ENCODE results near the gene COTL1. TPM values are rescaled to one million over a fixed set of nuclear protein-coding genes. Genes with fewer than 3 reads are reported as not detected.
"Not testable (repeated sequence)": the region's sequence is repeated elsewhere in the genome, so short reads cannot be mapped to it uniquely, and the experiment has no call there.

The COTL1 gene
- total RNA-seq, 1 donor from 2014 or later, result 893 TPM

GRCh38 chr16:84643674-84644073 is 25.8 kb upstream of the COTL1 start:
- intact Hi-C loops (cut with micrococcal nuclease), result loop anchor here (10.0 kb wide), 1 partner anchor 171 kb away; the partner anchor contains the start of gene CRISPLD2

DNA sequence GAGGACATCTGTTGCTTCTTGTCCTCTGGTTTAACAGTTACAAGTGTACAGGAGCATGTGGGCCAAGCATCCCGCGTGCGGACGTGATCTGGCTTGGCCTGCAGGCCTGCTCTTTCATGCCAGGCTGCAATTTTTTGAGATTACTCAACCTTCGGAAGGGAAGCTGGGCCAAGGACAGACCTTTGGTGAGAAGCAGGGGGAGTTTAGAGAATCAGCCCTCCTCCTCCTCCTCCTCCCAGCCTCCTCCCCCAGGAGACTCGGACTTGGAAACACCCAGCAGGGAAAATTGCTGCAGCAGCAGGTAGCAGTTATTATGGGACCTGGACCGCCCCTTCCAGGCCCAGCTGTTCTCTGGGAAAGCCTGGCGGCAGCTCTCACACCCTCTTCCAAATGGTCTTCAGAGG is 25.3 kb upstream of the COTL1 start:
- intact Hi-C loops (cut with micrococcal nuclease), result loop anchor here (10.0 kb wide), 1 partner anchor 172 kb away; the partner anchor contains the start of gene CRISPLD2

GRCh38 chr16:84641643-84642358 is 23.9 kb upstream of the COTL1 start:
- intact Hi-C loops (cut with micrococcal nuclease), result loop anchor here (10.0 kb wide), 1 partner anchor 173 kb away; the partner anchor contains the start of gene CRISPLD2

GRCh38 chr16:84640145-84640544 is 22.3 kb upstream of the COTL1 start:
- intact Hi-C loops (cut with micrococcal nuclease), result loop anchor here (10.0 kb wide), 1 partner anchor 175 kb away; the partner anchor contains the start of gene CRISPLD2

GRCh38 chr16:84638231-84638806 is 20.4 kb upstream of the COTL1 start:
- intact Hi-C loops (cut with micrococcal nuclease), result no loop called here

DNA sequence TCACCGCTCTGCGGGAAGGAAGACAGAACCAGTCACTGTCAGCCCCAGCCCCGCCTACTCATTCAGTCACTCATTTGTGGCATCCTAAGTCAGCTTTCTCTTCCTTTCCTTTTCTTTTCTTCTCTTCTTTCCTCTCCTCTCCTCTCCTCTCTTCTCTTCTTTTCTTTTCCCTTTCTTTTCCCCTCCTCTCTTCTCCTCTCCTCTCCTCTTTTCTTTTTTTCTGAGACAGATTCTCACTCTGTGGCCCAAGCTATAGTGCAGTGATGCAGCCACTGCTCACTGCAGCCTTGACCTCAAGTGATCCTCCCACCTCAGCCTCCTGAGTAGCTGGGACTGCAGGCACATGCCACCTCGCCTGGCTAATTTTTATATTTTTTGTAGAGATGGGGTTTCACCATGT is 19.8 kb upstream of the COTL1 start:
- intact Hi-C loops (cut with micrococcal nuclease), result no loop called here

- intact Hi-C loops (cut with micrococcal nuclease), result no loop called here
Observed at GRCh38 chr16:84635702-84636101, 17.8 kb upstream of the COTL1 start.

DNA sequence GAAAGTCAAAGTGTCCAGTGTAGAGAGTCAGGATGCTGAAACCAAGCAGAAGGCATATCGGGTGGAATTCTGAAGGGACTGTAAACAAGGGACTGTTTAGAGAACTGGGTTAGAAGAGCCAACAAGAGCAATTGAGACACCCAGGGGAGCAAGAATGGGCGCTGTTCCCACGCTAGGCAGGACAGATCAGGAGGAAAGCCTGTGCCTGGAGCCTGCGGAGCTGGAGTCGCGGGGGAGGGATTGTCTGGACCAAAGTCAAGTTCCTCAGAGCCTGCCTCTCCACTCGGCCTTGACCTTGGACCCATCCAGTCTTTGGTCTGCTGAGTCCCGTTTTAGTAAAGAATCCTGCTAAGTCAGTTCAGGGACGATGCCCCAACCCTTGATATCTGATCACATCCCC is 15.7 kb upstream of the COTL1 start:
- intact Hi-C loops (cut with micrococcal nuclease), result no loop called here

GRCh38 chr16:84632862-84633261 is 15.0 kb upstream of the COTL1 start:
- intact Hi-C loops (cut with micrococcal nuclease), result not testable (repeated sequence)

DNA sequence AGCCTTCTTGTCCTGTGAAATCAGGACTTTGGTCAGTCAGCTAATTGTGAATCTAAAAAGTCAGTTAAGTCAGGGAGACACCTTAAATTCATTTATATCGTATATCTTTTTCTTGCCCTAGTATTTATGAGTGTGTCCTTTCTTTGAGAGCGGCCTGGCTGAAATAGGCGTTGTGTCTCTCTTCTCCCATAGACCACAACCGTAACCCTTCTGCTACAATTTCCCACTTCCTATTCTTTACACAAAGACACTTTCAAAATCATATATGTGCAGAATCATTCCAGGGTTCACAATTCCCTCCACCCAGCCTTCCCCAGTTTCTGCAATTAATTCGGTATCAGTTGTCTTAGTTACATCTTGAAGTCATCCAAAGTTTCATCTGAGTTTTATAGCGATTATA is 14.0 kb upstream of the COTL1 start:
- intact Hi-C loops (cut with micrococcal nuclease), result no loop called here

GRCh38 chr16:84631153-84631466 is 13.2 kb upstream of the COTL1 start:
- intact Hi-C loops (cut with micrococcal nuclease), result no loop called here

DNA sequence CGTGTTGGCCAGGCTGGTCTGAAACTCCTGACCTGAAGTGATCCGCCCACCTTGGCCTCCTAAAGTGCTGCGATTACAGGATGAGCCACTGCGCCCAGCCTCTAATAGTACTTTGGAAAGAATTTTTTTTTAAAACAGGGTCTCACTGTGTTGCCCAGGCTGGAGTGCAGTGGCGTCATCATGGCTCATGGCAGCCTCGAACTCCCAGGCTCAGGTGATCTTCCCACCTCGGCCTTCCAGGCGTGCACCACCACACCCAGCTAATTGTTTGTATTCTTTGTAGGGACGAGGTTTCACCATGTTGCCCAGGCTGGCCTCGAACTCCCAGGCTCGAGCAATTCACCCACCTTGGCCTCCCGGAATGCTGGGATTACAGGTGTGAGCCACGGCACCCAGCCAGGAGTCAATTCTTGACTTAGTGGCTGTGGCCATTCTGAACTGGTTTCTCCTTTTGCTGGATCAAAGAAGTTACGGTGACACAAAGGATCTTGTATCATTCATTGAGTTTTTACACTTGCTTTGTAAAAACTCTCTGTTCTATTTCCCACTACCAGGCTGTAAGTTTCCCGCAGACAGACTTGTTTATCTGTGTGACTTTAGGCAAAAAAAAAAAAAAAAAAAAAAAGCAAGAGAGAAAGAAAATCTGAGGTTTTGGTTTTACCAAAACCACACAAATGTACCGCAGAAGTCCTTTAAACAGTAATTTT is 12.7 kb upstream of the COTL1 start:
- intact Hi-C loops (cut with micrococcal nuclease), result no loop called here

GRCh38 chr16:84630009-84630408 is 12.1 kb upstream of the COTL1 start:
- intact Hi-C loops (cut with micrococcal nuclease), result no loop called here

DNA sequence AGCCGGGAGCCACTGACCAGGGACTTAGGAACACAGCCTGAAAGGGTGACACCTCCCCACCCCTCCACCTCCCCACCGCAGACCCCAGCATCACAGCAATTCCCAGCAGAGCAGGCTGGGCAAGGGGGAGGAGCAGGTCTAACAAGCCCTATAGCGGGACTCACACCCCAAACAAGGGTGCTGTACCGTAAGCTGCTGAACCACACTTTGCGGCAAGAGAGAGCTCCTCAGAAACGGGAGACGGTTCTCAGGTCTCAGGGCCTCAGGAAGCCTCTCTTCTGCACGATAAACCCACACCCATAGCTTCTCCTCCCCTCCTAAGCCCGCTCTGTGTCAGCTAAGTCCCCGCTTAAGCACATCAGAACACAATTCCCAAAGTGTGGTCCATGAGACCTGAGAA is 11.7 kb upstream of the COTL1 start:
- intact Hi-C loops (cut with micrococcal nuclease), result loop anchor here (10.0 kb wide), 1 partner anchor 295 kb away; no protein-coding TSS in a partner anchor

DNA sequence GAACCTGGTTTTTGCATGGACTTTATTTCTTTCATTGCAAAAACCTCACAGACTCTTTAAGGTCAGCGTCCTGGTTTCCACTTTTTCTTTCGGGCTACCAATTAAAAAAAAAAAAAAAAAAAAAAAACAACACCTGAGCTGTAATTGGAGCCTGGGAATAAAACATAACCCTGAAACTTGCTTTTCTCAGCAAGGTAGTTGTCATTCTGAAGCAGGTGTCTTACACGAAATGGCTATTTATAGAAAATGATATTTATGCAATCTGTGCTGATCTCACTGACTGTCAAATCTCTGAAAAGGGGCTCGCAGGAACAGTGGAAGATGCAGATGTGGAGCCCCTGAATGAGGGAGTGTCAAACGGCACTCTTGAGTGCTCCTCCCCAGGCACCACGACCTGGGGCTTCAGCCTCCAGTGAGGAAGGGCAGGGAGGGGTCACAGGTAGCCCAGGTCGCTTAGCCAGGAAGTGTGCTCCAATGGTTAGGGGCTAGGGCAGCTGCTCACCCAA is 10.4 kb upstream of the COTL1 start:
- intact Hi-C loops (cut with micrococcal nuclease), result loop anchor here (10.0 kb wide), 1 partner anchor 297 kb away; no protein-coding TSS in a partner anchor

GRCh38 chr16:84625556-84625955 is 7.7 kb upstream of the COTL1 start:
- intact Hi-C loops (cut with micrococcal nuclease), result loop anchor here (10.0 kb wide), 1 partner anchor 299 kb away; no protein-coding TSS in a partner anchor

- intact Hi-C loops (cut with micrococcal nuclease), result loop anchor here (10.0 kb wide), 1 partner anchor 304 kb away; no protein-coding TSS in a partner anchor
Observed at GRCh38 chr16:84620913-84621312, 3.0 kb upstream of the COTL1 start.

GRCh38 chr16:84618581-84619460 is 943 bp upstream of the COTL1 start:
- intact Hi-C loops (cut with micrococcal nuclease), result loop anchor here (1.0 to 2.0 kb wide), 2 partner anchors 18 to 66 kb away; no protein-coding TSS in a partner anchor

GRCh38 chr16:84617041-84617790 is 662 bp downstream of the COTL1 start:
- intact Hi-C loops (cut with micrococcal nuclease), result loop anchor here (1.0 to 2.0 kb wide), 2 partner anchors 9 to 102 kb away; no protein-coding TSS in a partner anchor

DNA sequence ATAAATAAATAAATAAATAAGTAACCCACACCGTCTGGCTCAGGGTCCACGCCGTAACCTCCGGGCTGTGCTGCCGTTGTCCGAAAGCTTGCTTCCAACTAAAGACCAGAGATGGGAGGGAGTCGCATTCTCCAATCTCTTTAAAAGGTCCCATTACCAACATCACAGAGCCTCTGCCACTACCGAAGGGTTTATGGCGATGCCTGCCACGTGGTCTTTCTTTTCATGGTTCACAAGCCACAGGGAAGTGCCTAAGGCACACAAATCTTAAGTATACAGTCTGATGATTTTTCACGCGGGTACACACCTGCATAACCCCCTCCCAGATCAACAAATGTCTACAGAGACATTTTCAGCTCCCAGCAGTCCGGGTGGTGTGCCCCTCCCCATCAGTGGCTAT is 1.4 kb downstream of the COTL1 start:
- intact Hi-C loops (cut with micrococcal nuclease), result loop anchor here (2.0 kb wide), 1 partner anchor 102 kb away; no protein-coding TSS in a partner anchor
